A549 (cell line): ENCODE data around the gene LAPTM5.

Experiments used
- CEBPB ChIP-seq, 2 experiments: fragments of >200 bp in 1 of 2; sonication (Bioruptor Twin) in 1 of 2; formaldehyde crosslinking in 1 of 2; IDR thresholded peaks; 2 replicates each; pipeline ENCODE4 v1.6.1; 2012 to 2016
- HOXA7 ChIP-seq: fragments of 250-450 bp; sonication (Bioruptor Pico); IDR thresholded peaks from 2 replicates; pipeline ENCODE4 v1.5.0; 2020; ENCODE audit warnings: mild to moderate bottlenecking, moderate library complexity
- JUN ChIP-seq, 2 experiments: fragments of >200 bp; sonication (Bioruptor Twin); formaldehyde crosslinking; IDR thresholded peaks; 2 replicates in 1 of 2; 3 replicates in 1 of 2; pipeline ENCODE4 v1.6.1; 2016 to 2017
- MAZ ChIP-seq: fragments of 150-350 bp; IDR thresholded peaks from 2 replicates; pipeline ENCODE4 v1.6.1; 2014; ENCODE audit warnings: antibody characterized with exemption, low read depth, low read length, borderline replicate concordance
- NR3C1 ChIP-seq: fragments of >200 bp; sonication (Bioruptor Twin); formaldehyde crosslinking; IDR thresholded peaks from 3 replicates; pipeline ENCODE4 v1.6.1; 2017
- POLR2A ChIP-seq: IDR thresholded peaks from 2 replicates; pipeline ENCODE4 v1.6.1; 2012; ENCODE audit warnings: mild to moderate bottlenecking, low read length
- RAD21 ChIP-seq, 2 experiments: fragments of >200 bp in 1 of 2; sonication (Bioruptor Twin) in 1 of 2; formaldehyde crosslinking in 1 of 2; IDR thresholded peaks in 1 of 2; conservative IDR thresholded peaks in 1 of 2; 2 replicates in 1 of 2; 3 replicates in 1 of 2; pipeline ENCODE4 v1.6.1; 2012 to 2018; ENCODE audit warnings: inconsistent platforms in 1 of 2
- RNF2 ChIP-seq: fragments of 200-600 bp; sonication (generic); IDR thresholded peaks from 2 replicates; pipeline ENCODE4 v1.6.1; 2016; ENCODE audit warnings: low read depth, mild to moderate bottlenecking, antibody characterized with exemption, moderate library complexity, borderline replicate concordance
- SMC3 ChIP-seq: fragments of >200 bp; sonication (Bioruptor Twin); formaldehyde crosslinking; IDR thresholded peaks from 3 replicates; pipeline ENCODE4 v1.6.1; 2018; ENCODE audit warnings: inconsistent platforms
- SREBF2 ChIP-seq: fragments of 450-650 bp; IDR thresholded peaks from 2 replicates; pipeline ENCODE4 v1.6.1; 2014; ENCODE audit warnings: mild to moderate bottlenecking, moderate library complexity
- TF ChIP-seq, protein P1 (sequence below): fragments of >200 bp; sonication (Bioruptor Twin); formaldehyde crosslinking; IDR thresholded peaks from 3 replicates; pipeline ENCODE4 v1.5.1; 2016
- TF ChIP-seq, protein P2 (sequence below): IDR thresholded peaks from 2 replicates; pipeline ENCODE4 v1.6.1; 2012

DNA sequence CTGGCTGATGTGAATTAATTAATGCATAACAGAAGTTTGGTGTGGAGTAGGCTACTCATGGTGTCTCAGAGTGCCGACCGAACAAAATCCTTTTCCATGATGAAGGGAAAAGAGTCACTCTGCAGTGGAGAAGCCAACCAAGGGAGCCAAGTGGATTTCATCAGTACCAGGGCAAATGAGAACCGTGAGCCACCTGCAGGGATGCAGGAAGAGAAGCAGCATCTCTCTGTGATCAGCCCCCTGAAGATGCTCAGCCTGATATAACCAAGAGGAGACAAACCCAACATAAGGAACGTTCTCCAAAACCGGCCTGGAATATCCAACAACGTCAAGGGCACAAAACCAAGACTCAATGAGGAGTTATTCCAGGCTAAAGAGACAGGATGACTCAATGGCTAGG, 13.4 kb upstream of the LAPTM5 start:
- TF ChIP-seq RAD21 (conservative IDR thresholded peaks at IDR 0.05 in 1 of 2, IDR thresholded peaks at IDR 0.05 in 1 of 2) (no peak), POLR2A (no peak), HOXA7 (no peak), JUN (IDR thresholded peaks at IDR 0.05) (no peak), RNF2 (no peak), MAZ (no peak), NR3C1 (no peak), SREBF2 (no peak), SMC3 (no peak), CEBPB (IDR thresholded peaks at IDR 0.05) (no peak)
- TF ChIP-seq, protein P1, sequence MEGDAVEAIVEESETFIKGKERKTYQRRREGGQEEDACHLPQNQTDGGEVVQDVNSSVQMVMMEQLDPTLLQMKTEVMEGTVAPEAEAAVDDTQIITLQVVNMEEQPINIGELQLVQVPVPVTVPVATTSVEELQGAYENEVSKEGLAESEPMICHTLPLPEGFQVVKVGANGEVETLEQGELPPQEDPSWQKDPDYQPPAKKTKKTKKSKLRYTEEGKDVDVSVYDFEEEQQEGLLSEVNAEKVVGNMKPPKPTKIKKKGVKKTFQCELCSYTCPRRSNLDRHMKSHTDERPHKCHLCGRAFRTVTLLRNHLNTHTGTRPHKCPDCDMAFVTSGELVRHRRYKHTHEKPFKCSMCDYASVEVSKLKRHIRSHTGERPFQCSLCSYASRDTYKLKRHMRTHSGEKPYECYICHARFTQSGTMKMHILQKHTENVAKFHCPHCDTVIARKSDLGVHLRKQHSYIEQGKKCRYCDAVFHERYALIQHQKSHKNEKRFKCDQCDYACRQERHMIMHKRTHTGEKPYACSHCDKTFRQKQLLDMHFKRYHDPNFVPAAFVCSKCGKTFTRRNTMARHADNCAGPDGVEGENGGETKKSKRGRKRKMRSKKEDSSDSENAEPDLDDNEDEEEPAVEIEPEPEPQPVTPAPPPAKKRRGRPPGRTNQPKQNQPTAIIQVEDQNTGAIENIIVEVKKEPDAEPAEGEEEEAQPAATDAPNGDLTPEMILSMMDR: no peak
- TF ChIP-seq, protein P2, sequence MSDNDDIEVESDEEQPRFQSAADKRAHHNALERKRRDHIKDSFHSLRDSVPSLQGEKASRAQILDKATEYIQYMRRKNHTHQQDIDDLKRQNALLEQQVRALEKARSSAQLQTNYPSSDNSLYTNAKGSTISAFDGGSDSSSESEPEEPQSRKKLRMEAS: no peak
